ENCODE measurements around the gene LILRB2.

DNA sequence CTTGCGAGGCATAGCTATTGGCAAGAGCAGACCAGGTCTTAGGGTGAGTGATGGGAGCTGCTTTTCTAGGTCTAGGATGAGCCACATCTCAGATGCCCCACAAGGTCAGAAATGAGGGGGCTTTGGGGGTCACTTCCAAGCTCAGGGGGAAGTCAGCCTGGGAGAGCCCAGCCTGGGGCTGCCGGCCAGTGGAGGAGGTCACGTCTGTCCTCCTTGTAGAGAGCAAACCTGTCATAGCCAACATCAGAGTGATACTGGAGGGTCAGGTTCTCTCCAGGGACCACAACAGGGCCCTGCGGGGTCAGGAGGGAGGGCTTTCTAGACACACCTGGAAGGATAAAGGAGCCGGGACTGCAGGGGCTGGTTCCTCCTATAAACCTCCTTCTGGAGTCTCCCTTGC is 29.6 kb upstream of the LILRB2 start:
- TF ChIP-seq CTCF (IDR thresholded peaks at IDR 0.05; ENCODE audit: low read length) (no peak), EZH2 (IDR thresholded peaks at IDR 0.05; ENCODE audit: borderline replicate concordance, low read length) (no peak)

Measured in OCI-LY1 (cell line).